Measurements from ENCODE around the gene ZDHHC8. TPM values are rescaled to one million over a fixed set of nuclear protein-coding genes. Genes with fewer than 3 reads are reported as not detected.
A peak's percentile ranks its signal among the peaks of the same experiment; 100 is the strongest.

Gene ZDHHC8
- total and polyA plus RNA-seq, 2 donors (not counting 3 experiments of a cell fraction or from before 2014, with no cell fraction given) = 49.8 to 131 TPM

- FAIRE-seq (no peak), DNase-seq (ENCODE audit: low read depth, low spot score) (no peak)
- H3K27ac ChIP-seq (ENCODE audit: insufficient read depth, low read depth, low read length) = no peak overlapping the region
- no peak overlapping the region for H3K9ac ChIP-seq (replicated peaks; ENCODE audit: extremely low read depth, insufficient read depth, low read length)
- no peaks in the 10 kb centered on the region for H4K20me1 ChIP-seq (replicated peaks; ENCODE audit: control insufficient read depth, extremely low read depth, insufficient read depth, low read length)
- no TSS peak for BruUV-seq (replicated peaks)
- no peaks in the 10 kb centered on the region for H3K27me3 ChIP-seq (ENCODE audit: control insufficient read depth in 2 of 2, insufficient read depth in 2 of 2, low read length in 2 of 2)
- no peaks in the 10 kb centered on the region for H3K4me1 ChIP-seq (ENCODE audit: control insufficient read depth, extremely low read depth, insufficient read depth, low read length)
- ChIA-PET CTCF (no interaction called here), POLR2A (interaction anchor here (0.7 kb wide), 1 partner anchor 8 kb away, joined by 3 read pairs; no protein-coding TSS in a partner anchor)
- no peak overlapping the region for H3K4me2 ChIP-seq (ENCODE audit: insufficient read depth, low read length)
- H3K4me3 ChIP-seq (replicated peaks in 1 of 3; ENCODE audit: insufficient read depth in 1 of 3, low read depth in 1 of 3, low read length in 3 of 3) = no peak overlapping the region
- dilution Hi-C loops (cut with MboI; ENCODE audit: extremely low pct_ligation_motif_present, low sequenced_read_pairs) (no loop called here), intact Hi-C loops (cut with micrococcal nuclease) (no loop called here)
- H3K79me2 ChIP-seq (ENCODE audit: control insufficient read depth, insufficient read depth, low read length) = peaks cover 46% of the 10 kb centered on the region
- H3K9me1 ChIP-seq (replicated peaks; ENCODE audit: control insufficient read depth, extremely low read depth, insufficient read depth, low read length) = no peaks in the 10 kb centered on the region
- peaks cover 28 to 61% of the 10 kb centered on the region in 2 experiments for H3K36me3 ChIP-seq (ENCODE audit: control insufficient read depth in 2 of 2, extremely low read depth in 1 of 2, insufficient read depth in 2 of 2, low read length in 2 of 2)
- TF ChIP-seq CTCF (IDR thresholded peaks at IDR 0.05; ENCODE audit: extremely low read depth in 1 of 2, insufficient read depth in 1 of 2, low read depth in 1 of 2, low read length in 2 of 2) (peak in 1 of 2 donors; percentile 3), GATA2 (IDR thresholded peaks at IDR 0.05; ENCODE audit: insufficient read depth, insufficient read length, low read depth, low read length) (no peak)
- H3K9me3 ChIP-seq (replicated peaks; ENCODE audit: control insufficient read depth, insufficient read depth, low read length) = no peaks in the 10 kb centered on the region
- no peak overlapping the region for H2AFZ ChIP-seq (ENCODE audit: low read depth, low read length)
Measured at GRCh38 chr22:20102203-20102780, 29.3 kb upstream of the ZDHHC8 start.

GRCh38 chr22:20105456-20106204, 26.0 kb upstream of the ZDHHC8 start:
- intact Hi-C loops (cut with micrococcal nuclease) = no loop called here
- Histone ChIP-seq H3K4me3 (replicated peaks in 1 of 3; ENCODE audit: insufficient read depth in 1 of 3, low read depth in 1 of 3, low read length in 3 of 3) (no peak overlapping the region), H3K27me3 (ENCODE audit: control insufficient read depth in 2 of 2, insufficient read depth in 2 of 2, low read length in 2 of 2) (no peaks in the 10 kb centered on the region), H3K9me1 (replicated peaks; ENCODE audit: control insufficient read depth, extremely low read depth, insufficient read depth, low read length) (no peaks in the 10 kb centered on the region), H4K20me1 (replicated peaks; ENCODE audit: control insufficient read depth, extremely low read depth, insufficient read depth, low read length) (no peaks in the 10 kb centered on the region), H3K36me3 (ENCODE audit: control insufficient read depth in 2 of 2, extremely low read depth in 1 of 2, insufficient read depth in 2 of 2, low read length in 2 of 2) (peaks cover 17 to 74% of the 10 kb centered on the region in 2 experiments), H3K4me2 (ENCODE audit: insufficient read depth, low read length) (no peak overlapping the region), H3K9me3 (replicated peaks; ENCODE audit: control insufficient read depth, insufficient read depth, low read length) (no peaks in the 10 kb centered on the region), H2AFZ (ENCODE audit: low read depth, low read length) (no peak overlapping the region), H3K9ac (replicated peaks; ENCODE audit: extremely low read depth, insufficient read depth, low read length) (no peak overlapping the region), H3K4me1 (ENCODE audit: control insufficient read depth, extremely low read depth, insufficient read depth, low read length) (no peaks in the 10 kb centered on the region), H3K79me2 (ENCODE audit: control insufficient read depth, insufficient read depth, low read length) (peaks cover 27% of the 10 kb centered on the region), H3K27ac (ENCODE audit: insufficient read depth, low read depth, low read length) (no peak overlapping the region)
- POLR2A ChIA-PET = no interaction called here
- DNase-seq (ENCODE audit: low read depth, low spot score) = no peak
- dilution Hi-C loops (cut with MboI; ENCODE audit: extremely low pct_ligation_motif_present, low sequenced_read_pairs) = no loop called here
- CTCF ChIA-PET = interaction anchor here (1.1 kb wide), 1 partner anchor 18 kb away, joined by 3 read pairs; no protein-coding TSS in a partner anchor
- no TSS peak for BruUV-seq (replicated peaks)
- no peak for TF ChIP-seq FOS (IDR thresholded peaks at IDR 0.05; ENCODE audit: borderline replicate concordance, insufficient read depth, low read length)
- no peak for TF ChIP-seq POLR2AphosphoS5 (IDR thresholded peaks at IDR 0.05; ENCODE audit: insufficient read depth, low read depth, low read length)
- TF ChIP-seq POLR2A (IDR thresholded peaks at IDR 0.05; ENCODE audit: low read depth, low read length) = no peak
- no peak for TF ChIP-seq EZH2 (IDR thresholded peaks at IDR 0.05; ENCODE audit: borderline replicate concordance, low read depth, low read length, severe bottlenecking)
- no peak for TF ChIP-seq MYC (IDR thresholded peaks at IDR 0.05; ENCODE audit: low read depth, low read length)
- TF ChIP-seq JUN (IDR thresholded peaks at IDR 0.05; ENCODE audit: borderline replicate concordance, insufficient read depth, insufficient read length, low read depth) = no peak
- TF ChIP-seq CTCF (IDR thresholded peaks at IDR 0.05; ENCODE audit: extremely low read depth in 1 of 2, insufficient read depth in 1 of 2, low read depth in 1 of 2, low read length in 2 of 2) = no peak
- TF ChIP-seq GATA2 (IDR thresholded peaks at IDR 0.05; ENCODE audit: insufficient read depth, insufficient read length, low read depth, low read length) = no peak
- no peak for TF ChIP-seq MAX (IDR thresholded peaks at IDR 0.05; ENCODE audit: insufficient read depth, insufficient read length)
- no peak for FAIRE-seq
